ENCODE results near the gene BMPR2. TPM values are rescaled to one million over a fixed set of nuclear protein-coding genes. Genes with fewer than 3 reads are reported as not detected.

BMPR2 gene
- polyA plus RNA-seq, 1 experiment: 30.9 TPM

DNA sequence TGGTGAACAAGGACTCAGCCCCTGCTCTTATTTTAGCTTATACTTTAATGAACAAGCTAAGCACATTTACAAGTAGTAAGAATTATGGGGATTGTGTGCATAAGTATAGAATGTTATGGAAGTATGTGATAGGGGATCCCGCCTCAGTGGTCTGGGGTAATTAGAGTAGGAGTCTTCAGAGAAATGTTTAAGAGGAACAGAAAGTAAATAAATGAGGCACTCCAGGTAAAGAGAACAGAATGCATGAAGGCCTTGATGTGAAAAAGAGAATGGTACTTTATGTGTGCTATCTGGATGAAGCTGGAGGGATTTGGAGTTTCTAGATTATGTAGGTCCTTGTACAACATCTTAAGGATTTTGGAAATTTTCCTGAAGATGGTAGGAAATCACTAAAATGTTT is 76.6 kb downstream of the BMPR2 start:
- Histone ChIP-seq H3K4me3 (ENCODE audit: low read depth, low read length) (no peak overlapping the region), H3K27me3 (ENCODE audit: control insufficient read depth, insufficient read depth, low read length) (no peaks in the 10 kb centered on the region), H3K36me3 (ENCODE audit: control insufficient read depth, insufficient read depth, low read length) (no peaks in the 10 kb centered on the region)
- no peak for DNase-seq (ENCODE audit: low read depth)
- TF ChIP-seq, protein P1, sequence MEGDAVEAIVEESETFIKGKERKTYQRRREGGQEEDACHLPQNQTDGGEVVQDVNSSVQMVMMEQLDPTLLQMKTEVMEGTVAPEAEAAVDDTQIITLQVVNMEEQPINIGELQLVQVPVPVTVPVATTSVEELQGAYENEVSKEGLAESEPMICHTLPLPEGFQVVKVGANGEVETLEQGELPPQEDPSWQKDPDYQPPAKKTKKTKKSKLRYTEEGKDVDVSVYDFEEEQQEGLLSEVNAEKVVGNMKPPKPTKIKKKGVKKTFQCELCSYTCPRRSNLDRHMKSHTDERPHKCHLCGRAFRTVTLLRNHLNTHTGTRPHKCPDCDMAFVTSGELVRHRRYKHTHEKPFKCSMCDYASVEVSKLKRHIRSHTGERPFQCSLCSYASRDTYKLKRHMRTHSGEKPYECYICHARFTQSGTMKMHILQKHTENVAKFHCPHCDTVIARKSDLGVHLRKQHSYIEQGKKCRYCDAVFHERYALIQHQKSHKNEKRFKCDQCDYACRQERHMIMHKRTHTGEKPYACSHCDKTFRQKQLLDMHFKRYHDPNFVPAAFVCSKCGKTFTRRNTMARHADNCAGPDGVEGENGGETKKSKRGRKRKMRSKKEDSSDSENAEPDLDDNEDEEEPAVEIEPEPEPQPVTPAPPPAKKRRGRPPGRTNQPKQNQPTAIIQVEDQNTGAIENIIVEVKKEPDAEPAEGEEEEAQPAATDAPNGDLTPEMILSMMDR (IDR thresholded peaks at IDR 0.05; ENCODE audit: insufficient read depth, low read depth, low read length): no peak
- ChIA-PET POLR2A (no interaction called here), CTCF (interaction anchor here (1.2 kb wide), 1 partner anchor 658 kb away, joined by 3 read pairs; no protein-coding TSS in a partner anchor)

DNA sequence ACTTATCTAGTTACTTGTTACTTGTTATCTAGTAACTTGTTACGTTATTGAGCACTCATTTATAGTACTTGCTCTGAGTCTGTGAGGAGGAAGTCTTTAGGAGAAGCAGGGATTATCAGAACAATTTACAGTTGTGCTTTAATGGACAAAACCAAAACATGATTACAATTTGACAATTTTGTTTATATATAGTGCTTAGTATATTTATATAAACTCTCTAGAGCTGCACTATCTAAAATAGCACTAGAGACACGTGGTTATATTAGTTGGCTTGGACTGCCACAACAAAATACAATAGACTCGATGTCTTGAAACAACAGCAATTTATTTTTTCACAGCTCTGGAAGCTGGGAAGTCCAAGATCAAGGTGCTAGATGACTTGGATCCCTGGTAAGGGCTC is 78.4 kb downstream of the BMPR2 start:
- no peaks in the 10 kb centered on the region for H3K36me3 ChIP-seq (ENCODE audit: control insufficient read depth, insufficient read depth, low read length)
- DNase-seq (ENCODE audit: low read depth): no peak
- ChIA-PET CTCF (interaction anchor here (1.3 kb wide), 1 partner anchor 18 kb away, joined by 3 read pairs; no protein-coding TSS in a partner anchor), POLR2A (no interaction called here)
- H3K4me3 ChIP-seq (ENCODE audit: low read depth, low read length): no peak overlapping the region
- H3K27me3 ChIP-seq (ENCODE audit: control insufficient read depth, insufficient read depth, low read length): no peaks in the 10 kb centered on the region
- TF ChIP-seq, protein P1 (IDR thresholded peaks at IDR 0.05; ENCODE audit: insufficient read depth, low read depth, low read length): no peak

DNA sequence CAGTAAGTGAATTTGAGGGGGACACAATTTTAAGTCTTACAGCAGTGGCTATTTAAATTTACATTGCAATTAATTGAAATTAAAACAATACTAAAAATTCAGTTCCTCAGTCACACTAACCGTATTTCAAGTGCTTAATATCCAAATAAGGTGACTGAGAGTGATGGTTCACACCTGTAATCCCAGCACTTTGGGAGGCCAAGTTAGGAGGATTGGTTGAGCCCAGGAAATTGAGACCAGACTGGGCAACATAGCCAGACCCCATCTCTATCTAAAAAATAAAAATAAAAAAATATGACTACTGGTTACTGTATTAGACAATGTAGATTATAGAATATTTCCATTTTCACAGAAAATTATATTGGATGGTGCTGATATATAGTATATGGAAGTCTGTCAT is 79.0 kb downstream of the BMPR2 start:
- H3K36me3 ChIP-seq (ENCODE audit: control insufficient read depth, insufficient read depth, low read length): no peaks in the 10 kb centered on the region
- H3K4me3 ChIP-seq (ENCODE audit: low read depth, low read length): no peak overlapping the region
- CTCF ChIA-PET: interaction anchor here (1.3 kb wide), 1 partner anchor 17 kb away, joined by 3 read pairs; no protein-coding TSS in a partner anchor
- TF ChIP-seq, protein P1 (IDR thresholded peaks at IDR 0.05; ENCODE audit: insufficient read depth, low read depth, low read length): no peak
- H3K27me3 ChIP-seq (ENCODE audit: control insufficient read depth, insufficient read depth, low read length): no peaks in the 10 kb centered on the region
- POLR2A ChIA-PET: no interaction called here
- no peak for DNase-seq (ENCODE audit: low read depth)

DNA sequence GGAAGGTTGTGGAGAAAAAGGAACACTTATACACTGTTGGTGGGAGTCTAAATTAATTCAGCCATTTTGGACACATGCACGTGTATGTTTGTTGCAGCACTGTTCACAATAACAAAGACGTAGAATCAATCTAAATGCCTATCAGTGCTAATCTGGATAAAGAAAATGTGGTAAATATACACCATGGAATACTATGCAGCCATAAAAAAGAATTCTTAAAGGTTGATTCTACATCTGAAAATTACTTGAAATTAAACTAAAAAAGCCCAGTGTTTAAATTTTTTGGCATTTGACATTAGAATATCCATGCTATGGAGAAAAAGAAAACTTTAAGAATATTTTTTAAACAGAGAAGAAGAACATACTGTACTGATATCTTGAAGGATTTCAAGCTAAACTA is 84.0 kb downstream of the BMPR2 start:
- CTCF ChIA-PET: no interaction called here

DNA sequence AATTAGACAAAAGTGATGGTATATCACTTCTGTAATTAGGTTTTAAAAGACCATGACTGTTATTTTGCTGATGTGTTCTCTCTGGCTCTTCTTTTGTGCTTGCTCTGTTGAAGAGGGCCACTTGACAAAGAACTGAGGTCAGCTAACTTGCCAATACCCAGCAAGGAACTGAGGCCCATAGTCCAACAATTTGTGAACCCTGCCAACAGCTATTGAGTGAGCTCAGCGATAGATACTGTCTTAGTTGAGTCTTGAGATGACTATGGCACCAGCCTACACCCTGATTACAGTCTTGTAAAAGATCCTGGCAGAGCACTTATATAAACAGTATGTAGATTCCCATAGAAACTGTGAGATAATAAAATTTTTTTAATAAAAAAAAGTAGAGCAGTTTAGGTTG is 103.0 kb downstream of the BMPR2 start:
- H3K36me3 ChIP-seq (ENCODE audit: control insufficient read depth, insufficient read depth, low read length): no peaks in the 10 kb centered on the region
- H3K27me3 ChIP-seq (ENCODE audit: control insufficient read depth, insufficient read depth, low read length): no peaks in the 10 kb centered on the region
- ChIA-PET CTCF (interaction anchor here (0.8 kb wide), 1 partner anchor 11 kb away, joined by 3 read pairs; no protein-coding TSS in a partner anchor), POLR2A (no interaction called here)
- DNase-seq (ENCODE audit: low read depth): no peak
- TF ChIP-seq, protein P1 (IDR thresholded peaks at IDR 0.05; ENCODE audit: insufficient read depth, low read depth, low read length): no peak
- H3K4me3 ChIP-seq (ENCODE audit: low read depth, low read length): no peak overlapping the region

More for the DNA sequence above, 84.0 kb downstream of the BMPR2 start:
- Histone ChIP-seq H3K36me3 (ENCODE audit: control insufficient read depth, insufficient read depth, low read length) (no peaks in the 10 kb centered on the region), H3K4me3 (ENCODE audit: low read depth, low read length) (no peak overlapping the region), H3K27me3 (ENCODE audit: control insufficient read depth, insufficient read depth, low read length) (no peaks in the 10 kb centered on the region)
- DNase-seq (ENCODE audit: low read depth): no peak
- POLR2A ChIA-PET: no interaction called here
- TF ChIP-seq, protein P1 (IDR thresholded peaks at IDR 0.05; ENCODE audit: insufficient read depth, low read depth, low read length): no peak

Data from BJ (cell line).